A549 (cell line): ENCODE measurements around the gene C8B.

Experiments used
- E2F6 ChIP-seq: IDR thresholded peaks from 2 replicates; pipeline ENCODE4 v1.6.1; 2012; ENCODE audit warnings: low read depth, borderline replicate concordance
- EP300 ChIP-seq, 2 experiments: fragments of >200 bp; sonication (Bioruptor Twin); formaldehyde crosslinking; IDR thresholded peaks; 2 replicates in 1 of 2; 3 replicates in 1 of 2; pipeline ENCODE4 v1.6.1; 2016 to 2017
- GATA3 ChIP-seq: IDR thresholded peaks from 2 replicates; pipeline ENCODE4 v1.6.1; 2012; ENCODE audit warnings: borderline replicate concordance
- JUN ChIP-seq, 2 experiments: fragments of >200 bp; sonication (Bioruptor Twin); formaldehyde crosslinking; IDR thresholded peaks; 2 replicates in 1 of 2; 3 replicates in 1 of 2; pipeline ENCODE4 v1.6.1; 2016 to 2017
- KDM1A ChIP-seq: fragments of 200-600 bp; sonication (generic); IDR thresholded peaks from 2 replicates; pipeline ENCODE4 v1.6.1; 2016; ENCODE audit warnings: low read depth, mild to moderate bottlenecking
- KDM5A ChIP-seq: fragments of 200-600 bp; sonication (generic); IDR thresholded peaks from 2 replicates; pipeline ENCODE4 v1.6.1; 2016; ENCODE audit warnings: antibody characterized with exemption, mild to moderate bottlenecking
- NFE2L2 ChIP-seq: fragments of 150-350 bp; conservative IDR thresholded peaks from 2 replicates; pipeline ENCODE4 v1.6.1; 2014; ENCODE audit warnings: low read length
- POLR2A ChIP-seq: IDR thresholded peaks from 2 replicates; pipeline ENCODE4 v1.6.1; 2012; ENCODE audit warnings: mild to moderate bottlenecking, low read length
- RAD21 ChIP-seq, 2 experiments: fragments of >200 bp in 1 of 2; sonication (Bioruptor Twin) in 1 of 2; formaldehyde crosslinking in 1 of 2; IDR thresholded peaks in 1 of 2; conservative IDR thresholded peaks in 1 of 2; 2 replicates in 1 of 2; 3 replicates in 1 of 2; pipeline ENCODE4 v1.6.1; 2012 to 2018; ENCODE audit warnings: inconsistent platforms in 1 of 2
- REST ChIP-seq: fragments of 200-600 bp; sonication (generic); IDR thresholded peaks from 2 replicates; pipeline ENCODE4 v1.6.1; 2016; ENCODE audit warnings: antibody characterized with exemption, mild to moderate bottlenecking, moderate library complexity
- RFX5 ChIP-seq: fragments of 450-650 bp; IDR thresholded peaks from 2 replicates; pipeline ENCODE4 v1.7.1; 2014; ENCODE audit warnings: antibody characterized with exemption, mild to moderate bottlenecking, moderate library complexity
- TF ChIP-seq, protein P1 (sequence below): fragments of >200 bp; sonication (Bioruptor Twin); formaldehyde crosslinking; IDR thresholded peaks from 3 replicates; pipeline ENCODE4 v1.5.1; 2016
- TF ChIP-seq, protein P2 (sequence below): IDR thresholded peaks from 2 replicates; pipeline ENCODE4 v1.6.1; 2012

GRCh38 chr1:56954664-56955063, 11.2 kb downstream of the C8B start:
- TF ChIP-seq, protein P1, sequence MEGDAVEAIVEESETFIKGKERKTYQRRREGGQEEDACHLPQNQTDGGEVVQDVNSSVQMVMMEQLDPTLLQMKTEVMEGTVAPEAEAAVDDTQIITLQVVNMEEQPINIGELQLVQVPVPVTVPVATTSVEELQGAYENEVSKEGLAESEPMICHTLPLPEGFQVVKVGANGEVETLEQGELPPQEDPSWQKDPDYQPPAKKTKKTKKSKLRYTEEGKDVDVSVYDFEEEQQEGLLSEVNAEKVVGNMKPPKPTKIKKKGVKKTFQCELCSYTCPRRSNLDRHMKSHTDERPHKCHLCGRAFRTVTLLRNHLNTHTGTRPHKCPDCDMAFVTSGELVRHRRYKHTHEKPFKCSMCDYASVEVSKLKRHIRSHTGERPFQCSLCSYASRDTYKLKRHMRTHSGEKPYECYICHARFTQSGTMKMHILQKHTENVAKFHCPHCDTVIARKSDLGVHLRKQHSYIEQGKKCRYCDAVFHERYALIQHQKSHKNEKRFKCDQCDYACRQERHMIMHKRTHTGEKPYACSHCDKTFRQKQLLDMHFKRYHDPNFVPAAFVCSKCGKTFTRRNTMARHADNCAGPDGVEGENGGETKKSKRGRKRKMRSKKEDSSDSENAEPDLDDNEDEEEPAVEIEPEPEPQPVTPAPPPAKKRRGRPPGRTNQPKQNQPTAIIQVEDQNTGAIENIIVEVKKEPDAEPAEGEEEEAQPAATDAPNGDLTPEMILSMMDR = no peak
- TF ChIP-seq NFE2L2 = no peak
- TF ChIP-seq, protein P2, sequence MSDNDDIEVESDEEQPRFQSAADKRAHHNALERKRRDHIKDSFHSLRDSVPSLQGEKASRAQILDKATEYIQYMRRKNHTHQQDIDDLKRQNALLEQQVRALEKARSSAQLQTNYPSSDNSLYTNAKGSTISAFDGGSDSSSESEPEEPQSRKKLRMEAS = no peak
- no peak for TF ChIP-seq POLR2A
- TF ChIP-seq EP300 (IDR thresholded peaks at IDR 0.05) = no peak
- no peak for TF ChIP-seq RAD21 (conservative IDR thresholded peaks at IDR 0.05 in 1 of 2, IDR thresholded peaks at IDR 0.05 in 1 of 2)
- no peak for TF ChIP-seq JUN (IDR thresholded peaks at IDR 0.05)
- TF ChIP-seq GATA3 = no peak
- no peak for TF ChIP-seq E2F6
- no peak for TF ChIP-seq KDM5A
- no peak for TF ChIP-seq RFX5
- TF ChIP-seq KDM1A = no peak
- no peak for TF ChIP-seq REST
